MCF 10A (cell line): ENCODE data around the gene RPP14. TPM values are rescaled to one million over a fixed set of nuclear protein-coding genes. Genes with fewer than 3 reads are reported as not detected.

Experiments used
- BruUV-seq: library from RNA; stranded (reverse); fragments of 400-500 nt; replicated peaks from 2 replicates; lab custom pipeline; 2021; lab: Mats Ljungman, UMichigan
- CTCF ChIA-PET: fragments of 300-600 bp; sonication (Branson Sonifier 250); formaldehyde crosslinking; extraction: SDS; loops from one replicate; lab custom pipeline; 2021; ENCODE audit warnings: antibody characterized with exemption, inconsistent platforms; lab: Yijun Ruan, JAX
- POLR2A ChIA-PET: fragments of 300-600, 350-650 bp; sonication (Branson Sonifier 250); formaldehyde crosslinking; extraction: SDS; loops from one replicate; lab custom pipeline; 2020; ENCODE audit warnings: antibody characterized with exemption, inconsistent platforms; lab: Yijun Ruan, JAX
- DNase-seq: peaks from one replicate; pipeline ENCODE4 v3.0.0-alpha.2; 2018; ENCODE audit not compliant: unreplicated experiment
- H3K27ac Mint-ChIP-seq: one replicate; pipeline ENCODE4 v1.8.0; 2022; ENCODE audit warnings: mild to moderate bottlenecking, low read depth, mixed read lengths; ENCODE audit not compliant: unreplicated experiment
- H3K27me3 Mint-ChIP-seq: one replicate; pipeline ENCODE4 v1.8.0; 2022; ENCODE audit warnings: mixed read lengths; ENCODE audit not compliant: insufficient read depth, unreplicated experiment
- H3K36me3 Mint-ChIP-seq: one replicate; pipeline ENCODE4 v1.8.0; 2022; ENCODE audit warnings: mild to moderate bottlenecking, moderate library complexity, mixed read lengths; ENCODE audit not compliant: insufficient read depth, unreplicated experiment
- H3K4me1 Mint-ChIP-seq: one replicate; pipeline ENCODE4 v1.8.0; 2022; ENCODE audit warnings: mixed read lengths; ENCODE audit not compliant: insufficient read depth, unreplicated experiment
- H3K4me3 Mint-ChIP-seq: one replicate; pipeline ENCODE4 v1.8.0; 2022; ENCODE audit warnings: mild to moderate bottlenecking, moderate library complexity, mixed read lengths; ENCODE audit not compliant: unreplicated experiment
- H3K9me3 Mint-ChIP-seq: one replicate; pipeline ENCODE4 v1.8.0; 2022; ENCODE audit warnings: mixed read lengths; ENCODE audit not compliant: unreplicated experiment
- intact Hi-C: fragments of 100-400 bp; cut with micrococcal nuclease; formaldehyde crosslinking; loops from 2 replicates; pipeline ENCODE4 v1.14.1; 2022
- total RNA-seq: library from RNA; stranded (reverse); gene quantifications from 2 replicates; pipeline ENCODE4 v1.2.3, GENCODE V29; 2022
- TF ChIP-seq, protein P1 (sequence below): fragments of 200-600 bp; IDR thresholded peaks from one replicate; pipeline ENCODE4 v1.8.0; 2022; ENCODE audit warnings: antibody characterized with exemption, mild to moderate bottlenecking; ENCODE audit not compliant: unreplicated experiment

Gene RPP14
- total RNA-seq, 1 experiment from 2014 or later, result 20.0 TPM

GRCh38 chr3:58269356-58269755, 36.7 kb upstream of the RPP14 start:
- DNase-seq, result no peak
- peaks cover 10% of the 10 kb centered on the region for H3K36me3 Mint-ChIP-seq
- TF ChIP-seq, protein P1, sequence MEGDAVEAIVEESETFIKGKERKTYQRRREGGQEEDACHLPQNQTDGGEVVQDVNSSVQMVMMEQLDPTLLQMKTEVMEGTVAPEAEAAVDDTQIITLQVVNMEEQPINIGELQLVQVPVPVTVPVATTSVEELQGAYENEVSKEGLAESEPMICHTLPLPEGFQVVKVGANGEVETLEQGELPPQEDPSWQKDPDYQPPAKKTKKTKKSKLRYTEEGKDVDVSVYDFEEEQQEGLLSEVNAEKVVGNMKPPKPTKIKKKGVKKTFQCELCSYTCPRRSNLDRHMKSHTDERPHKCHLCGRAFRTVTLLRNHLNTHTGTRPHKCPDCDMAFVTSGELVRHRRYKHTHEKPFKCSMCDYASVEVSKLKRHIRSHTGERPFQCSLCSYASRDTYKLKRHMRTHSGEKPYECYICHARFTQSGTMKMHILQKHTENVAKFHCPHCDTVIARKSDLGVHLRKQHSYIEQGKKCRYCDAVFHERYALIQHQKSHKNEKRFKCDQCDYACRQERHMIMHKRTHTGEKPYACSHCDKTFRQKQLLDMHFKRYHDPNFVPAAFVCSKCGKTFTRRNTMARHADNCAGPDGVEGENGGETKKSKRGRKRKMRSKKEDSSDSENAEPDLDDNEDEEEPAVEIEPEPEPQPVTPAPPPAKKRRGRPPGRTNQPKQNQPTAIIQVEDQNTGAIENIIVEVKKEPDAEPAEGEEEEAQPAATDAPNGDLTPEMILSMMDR, result no peak
- H3K4me1 Mint-ChIP-seq, result peaks cover 14% of the 10 kb centered on the region
- H3K9me3 Mint-ChIP-seq, result no peaks in the 10 kb centered on the region
- H3K27me3 Mint-ChIP-seq, result no peaks in the 10 kb centered on the region
- intact Hi-C loops, result no loop called here
- H3K27ac Mint-ChIP-seq, result no peak overlapping the region
- BruUV-seq, result no TSS peak
- ChIA-PET CTCF (interaction anchor here (0.9 to 1.8 kb wide), 4 partner anchors 30 to 54 kb away, joined by 3 to 8 read pairs (median 4); partner anchors contain the start of genes HTD2 and RPP14), POLR2A (interaction anchor here (1.1 to 2.1 kb wide), 2 partner anchors 15 to 37 kb away, joined by 5 read pairs; partner anchors contain the start of genes HTD2 and RPP14)
- H3K4me3 Mint-ChIP-seq, result no peak overlapping the region

DNA sequence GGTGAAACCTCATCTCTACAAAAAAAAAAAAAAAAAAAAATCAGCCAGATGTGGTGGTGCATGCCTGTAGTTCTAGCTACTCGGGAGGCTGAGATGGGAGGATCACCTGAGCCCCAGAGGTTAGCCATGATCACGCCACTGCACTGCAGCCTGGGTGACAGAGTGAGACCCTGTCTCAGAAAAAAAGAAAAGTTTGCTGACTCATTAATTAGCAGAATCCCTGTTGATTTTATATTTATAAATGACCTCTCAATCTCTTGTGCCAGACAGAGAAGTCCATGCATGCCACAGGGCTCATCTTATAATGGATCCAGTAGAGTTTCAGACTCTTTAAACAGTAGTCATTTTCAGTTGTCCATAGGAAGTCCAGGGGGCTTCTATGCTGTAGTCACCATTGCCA, 35.6 kb upstream of the RPP14 start:
- CTCF ChIA-PET, result interaction anchor here (0.6 to 2.1 kb wide), 8 partner anchors 15 to 129 kb away, joined by 3 to 8 read pairs (median 4); partner anchors contain the start of genes HTD2 and RPP14

DNA sequence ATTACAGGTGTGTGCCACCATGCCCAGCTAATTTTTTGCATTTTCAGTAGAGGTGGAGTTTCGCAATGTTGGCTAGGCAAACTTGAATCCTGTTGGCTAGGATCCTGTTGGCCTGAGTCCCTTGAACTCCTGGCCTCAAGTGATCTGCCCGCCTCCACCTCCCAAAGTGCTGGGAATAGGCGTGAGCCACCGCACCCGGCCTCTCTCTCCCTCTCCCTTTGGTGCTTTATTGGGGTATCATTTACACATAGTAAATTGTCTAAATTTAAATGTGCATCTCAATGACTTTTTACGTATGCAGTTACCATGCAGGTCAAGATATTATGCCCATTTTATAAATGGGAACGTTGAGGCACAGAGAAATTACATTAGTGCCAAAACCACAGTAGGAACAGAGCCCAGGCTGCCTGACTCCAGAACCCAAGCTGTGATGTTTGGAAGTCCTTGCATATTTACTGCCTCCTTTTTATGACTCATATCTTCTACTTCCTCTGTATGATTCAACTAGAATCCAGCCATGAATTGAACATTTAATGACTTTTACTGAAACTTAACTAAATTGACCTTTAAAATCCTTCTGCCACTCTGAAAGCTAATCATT, 34.0 kb upstream of the RPP14 start:
- intact Hi-C loops, result loop anchor here (1.0 kb wide), 1 partner anchor 35 kb away; the partner anchor contains the start of gene ABHD6
- CTCF ChIA-PET, result interaction anchor here (0.7 to 2.1 kb wide), 5 partner anchors 17 to 33 kb away, joined by 4 to 5 read pairs (median 4); partner anchors contain the start of genes HTD2 and RPP14

More for the DNA sequence above, 35.6 kb upstream of the RPP14 start:
- DNase-seq, result no peak
- intact Hi-C loops, result no loop called here
- peaks cover 14% of the 10 kb centered on the region for H3K4me1 Mint-ChIP-seq
- H3K27me3 Mint-ChIP-seq, result no peaks in the 10 kb centered on the region
- H3K9me3 Mint-ChIP-seq, result no peaks in the 10 kb centered on the region
- POLR2A ChIA-PET, result interaction anchor here (1.1 to 2.1 kb wide), 2 partner anchors 16 to 36 kb away, joined by 5 read pairs; partner anchors contain the start of genes HTD2 and RPP14
- peaks cover 18% of the 10 kb centered on the region for H3K36me3 Mint-ChIP-seq
- TF ChIP-seq, protein P1, result no peak
- no peak overlapping the region for H3K4me3 Mint-ChIP-seq
- no peak overlapping the region for H3K27ac Mint-ChIP-seq
- BruUV-seq, result no TSS peak

More for the DNA sequence above, 34.0 kb upstream of the RPP14 start:
- DNase-seq, result peak; percentile 80
- POLR2A ChIA-PET, result interaction anchor here (0.6 to 1.2 kb wide), 7 partner anchors 8 to 59 kb away, joined by 3 to 5 read pairs (median 4); partner anchors contain the start of genes HTD2 and RPP14
- BruUV-seq, result no TSS peak
- Mint-ChIP-seq H3K27ac (peak overlapping the region; percentile 58), H3K27me3 (no peaks in the 10 kb centered on the region), H3K9me3 (no peaks in the 10 kb centered on the region), H3K4me3 (no peak overlapping the region), H3K4me1 (peaks cover 14% of the 10 kb centered on the region), H3K36me3 (peaks cover 24% of the 10 kb centered on the region)
- TF ChIP-seq, protein P1, result no peak
